Measurements from ENCODE around the gene MAGI2. TPM values are rescaled to one million over a fixed set of nuclear protein-coding genes. Genes with fewer than 3 reads are reported as not detected.

Gene MAGI2
- total RNA-seq, 1 experiment from 2014 or later: 14.3 TPM

DNA sequence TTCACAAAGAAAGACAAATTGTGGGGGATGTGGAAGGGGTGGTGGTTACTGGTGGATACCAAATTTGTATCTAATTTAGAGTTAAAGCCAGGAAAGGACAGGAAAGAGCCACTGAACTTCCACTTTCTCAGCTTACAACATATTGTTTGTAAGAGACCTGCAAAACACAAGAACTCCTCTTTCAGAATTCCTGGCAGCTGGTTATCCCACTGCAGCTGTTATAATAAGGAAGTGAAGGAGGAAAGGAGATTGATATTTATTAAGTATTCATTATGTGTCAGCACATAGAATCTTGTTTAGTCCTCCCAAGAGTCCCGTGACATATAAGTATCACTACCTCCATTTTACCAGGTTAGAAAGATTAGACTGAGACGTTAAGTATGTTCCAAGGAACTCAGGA is 1173.2 kb downstream of the MAGI2 start:
- H3K4me2 ChIP-seq (ENCODE audit: insufficient read depth, insufficient read length, low read length): no peak overlapping the region
- H3K9me3 Mint-ChIP-seq: no peaks in the 10 kb centered on the region
- H3K79me1 ChIP-seq (ENCODE audit: insufficient read depth, low read depth, low read length, poor library complexity, severe bottlenecking): no peaks in the 10 kb centered on the region
- H2AFZ ChIP-seq (ENCODE audit: low read length): no peak overlapping the region
- H3K9ac ChIP-seq (ENCODE audit: extremely low read depth, insufficient read length, low read length): no peak overlapping the region
- DNase-seq: no peak
- H3K27ac Mint-ChIP-seq: no peak overlapping the region
- H4K5ac ChIP-seq (ENCODE audit: insufficient read length, low read depth, low read length): no peak overlapping the region
- no peaks in the 10 kb centered on the region for H3K79me2 ChIP-seq (ENCODE audit: insufficient read depth, low read length)
- H3K18ac ChIP-seq (ENCODE audit: insufficient read length, low read depth, low read length): no peak overlapping the region
- no CpG with 5 or more reads among the region's 2 CpGs for WGBS (ENCODE audit: extremely low coverage, insufficient read length, low lambda C conversion rate)
- no peak overlapping the region for H3K27ac ChIP-seq (ENCODE audit: insufficient read length, low read depth, low read length)
- no peak overlapping the region for H2BK20ac ChIP-seq (ENCODE audit: low read depth, low read length, poor library complexity, severe bottlenecking)
- no peak overlapping the region for H2AK5ac ChIP-seq (ENCODE audit: insufficient read length, low read length)
- no peak overlapping the region for H3K14ac ChIP-seq (ENCODE audit: insufficient read depth, low read length)
- no peak overlapping the region for H2BK15ac ChIP-seq (ENCODE audit: low read depth, low read length)
- TF ChIP-seq CTCF (conservative IDR thresholded peaks at IDR 0.05): no peak
- no peaks in the 10 kb centered on the region for H3K9me3 ChIP-seq (ENCODE audit: control insufficient read depth, low read depth, low read length)
- peaks cover 2 to 3% of the 10 kb centered on the region in 2 experiments; a peak in 3 of 4 replicates for H3K4me1 Mint-ChIP-seq
- H3T11ph ChIP-seq (ENCODE audit: low read length): no peak overlapping the region
- no peak overlapping the region for H4K91ac ChIP-seq (ENCODE audit: insufficient read length, low read depth, low read length)
- H2BK5ac ChIP-seq (ENCODE audit: insufficient read length, low read length): no peak overlapping the region
- no peaks in the 10 kb centered on the region for H3K23me2 ChIP-seq (ENCODE audit: insufficient read length, low read depth, low read length, poor library complexity, severe bottlenecking)
- no peak overlapping the region for H3K56ac ChIP-seq (ENCODE audit: insufficient read length, low read depth, low read length)
- no peak overlapping the region for H4K8ac ChIP-seq (replicated peaks; ENCODE audit: insufficient read length, low read depth, low read length)
- H3K36me3 Mint-ChIP-seq (ENCODE audit: insufficient read depth in 1 of 3, low read depth in 3 of 3): peaks cover 0 to 2% (median 0%) of the 10 kb centered on the region in 3 experiments; a peak in 1 of 7 replicates
- no peaks in the 10 kb centered on the region for H3K4me1 ChIP-seq (ENCODE audit: insufficient read depth, low read length)
- H2BK120ac ChIP-seq (ENCODE audit: low read depth, low read length, poor library complexity, severe bottlenecking): no peak overlapping the region
- H3K23ac ChIP-seq (ENCODE audit: insufficient read length, low read depth, low read length): no peak overlapping the region
- no peak overlapping the region for H3K4me3 Mint-ChIP-seq
- no peaks in the 10 kb centered on the region for H3K27me3 ChIP-seq (ENCODE audit: insufficient read depth, low read length)
- no peaks in the 10 kb centered on the region for H3K27me3 Mint-ChIP-seq (ENCODE audit: low read depth)
- no peak overlapping the region for H3K4ac ChIP-seq (ENCODE audit: low read depth, low read length)
- H4K20me1 ChIP-seq (ENCODE audit: control insufficient read depth, insufficient read depth, insufficient read length): no peaks in the 10 kb centered on the region
- H2BK12ac ChIP-seq (ENCODE audit: insufficient read length, low read depth, low read length): no peak overlapping the region
